IMR-90 (cell line): ENCODE results near the gene METTL4. TPM values are rescaled to one million over a fixed set of nuclear protein-coding genes. Genes with fewer than 3 reads are reported as not detected.
A peak's percentile ranks its signal among the peaks of the same experiment; 100 is the strongest.

Experiments used
- ATAC-seq: fragments of 200-7000 bp; cut with Tn5 transposase; 2 replicates; pipeline ENCODE4 v1.9.1; 2020; ENCODE audit warnings: low read depth, mild to moderate bottlenecking, moderate library complexity
- BruUV-seq: library from RNA; stranded (reverse); fragments of 400-500 nt; replicated peaks from 2 replicates; lab custom pipeline; 2021; lab: Mats Ljungman, UMichigan
- CTCF ChIA-PET: fragments of 300-600 bp; formaldehyde crosslinking; extraction: SDS; loops from one replicate; lab custom pipeline; 2021; ENCODE audit warnings: antibody characterized with exemption; lab: Yijun Ruan, JAX
- POLR2A ChIA-PET: fragments of 300-600 bp; sonication (Branson Sonifier 250); formaldehyde crosslinking; loops from one replicate; lab custom pipeline; 2022; ENCODE audit warnings: antibody characterized with exemption; ENCODE audit not compliant: unreplicated experiment; lab: Charles Lee
- DNase-seq: peaks from one replicate; pipeline ENCODE4 v3.0.0; 2013
- H2AFZ ChIP-seq: replicated peaks from 2 replicates; pipeline ENCODE3; 2013; ENCODE audit warnings: low read length, mild to moderate bottlenecking; ENCODE audit not compliant: poor library complexity
- H2AK5ac ChIP-seq: 2 replicates; pipeline ENCODE4 v1.6.1; 2013; ENCODE audit warnings: low read depth, low read length, inconsistent platforms
- H2AK9ac ChIP-seq: replicated peaks from 2 replicates; pipeline ENCODE3; 2013; ENCODE audit warnings: mild to moderate bottlenecking, low read depth, low read length, moderate library complexity; ENCODE audit not compliant: poor library complexity
- H2BK120ac ChIP-seq: 2 replicates; pipeline ENCODE4 v1.6.1; 2013; ENCODE audit warnings: low read depth, low read length, inconsistent platforms
- H2BK15ac ChIP-seq: 3 replicates; pipeline ENCODE4 v1.6.1; 2013; ENCODE audit warnings: low read depth, low read length, inconsistent platforms
- H2BK20ac ChIP-seq: 2 replicates; pipeline ENCODE4 v1.6.1; 2013; ENCODE audit warnings: low read depth, mild to moderate bottlenecking, inconsistent platforms, low read length, moderate library complexity
- H2BK5ac ChIP-seq: 2 replicates; pipeline ENCODE4 v1.6.1; 2013; ENCODE audit warnings: mild to moderate bottlenecking, low read depth, low read length, inconsistent platforms; ENCODE audit not compliant: poor library complexity, severe bottlenecking
- H3K14ac ChIP-seq: replicated peaks from 2 replicates; pipeline ENCODE4 v1.6.1; 2013; ENCODE audit warnings: low read depth, low read length, inconsistent platforms
- H3K18ac ChIP-seq: 2 replicates; pipeline ENCODE4 v1.6.1; 2013; ENCODE audit warnings: low read depth, low read length, control low read depth
- H3K23ac ChIP-seq: 2 replicates; pipeline ENCODE4 v1.6.1; 2013; ENCODE audit warnings: low read depth, low read length, inconsistent platforms
- H3K27ac ChIP-seq: 2 replicates; pipeline ENCODE4 v1.5.1; 2013; ENCODE audit warnings: mild to moderate bottlenecking, control low read depth, low read length; ENCODE audit not compliant: insufficient read depth
- H3K27me3 ChIP-seq: 2 replicates; pipeline ENCODE4 v1.6.1; 2013; ENCODE audit warnings: low read length; ENCODE audit not compliant: control insufficient read depth, insufficient read depth
- H3K36me3 ChIP-seq: 2 replicates; pipeline ENCODE4 v1.6.1; 2013; ENCODE audit warnings: low read length, mixed read lengths; ENCODE audit not compliant: control insufficient read depth, insufficient read depth
- H3K4ac ChIP-seq: 2 replicates; pipeline ENCODE4 v1.6.1; 2013; ENCODE audit warnings: low read depth, low read length, inconsistent platforms
- H3K4me1 ChIP-seq: 2 replicates; pipeline ENCODE4 v1.6.1; 2013; ENCODE audit warnings: low read length, mixed read lengths; ENCODE audit not compliant: control insufficient read depth, insufficient read depth
- H3K4me2 ChIP-seq: 2 replicates; pipeline ENCODE4 v1.6.1; 2013; ENCODE audit warnings: low read depth, mild to moderate bottlenecking, control low read depth, low read length, moderate library complexity
- H3K4me3 ChIP-seq: 2 replicates; pipeline ENCODE4 v1.5.1; 2013; ENCODE audit warnings: low read depth, mild to moderate bottlenecking, control low read depth, low read length, moderate library complexity; ENCODE audit not compliant: insufficient read depth
- H3K56ac ChIP-seq: 2 replicates; pipeline ENCODE4 v1.6.1; 2013; ENCODE audit warnings: low read length, inconsistent platforms; ENCODE audit not compliant: insufficient read depth; ENCODE audit errors: extremely low read depth
- H3K79me1 ChIP-seq, 2 experiments: 2 replicates each; pipeline ENCODE4 v1.6.1; 2013; ENCODE audit warnings: low read length in 2 of 2, inconsistent platforms in 1 of 2, low read depth in 1 of 2
- H3K9ac ChIP-seq: 2 replicates; pipeline ENCODE4 v1.6.1; 2013; ENCODE audit warnings: low read depth, low read length, control low read depth
- H3K9me1 ChIP-seq: 2 replicates; pipeline ENCODE4 v1.6.1; 2013; ENCODE audit warnings: low read length, inconsistent platforms; ENCODE audit not compliant: insufficient read depth
- H3K9me3 ChIP-seq: 2 replicates; pipeline ENCODE4 v1.6.1; 2013; ENCODE audit warnings: low read length; ENCODE audit not compliant: control insufficient read depth, insufficient read depth
- H4K20me1 ChIP-seq: 2 replicates; pipeline ENCODE4 v1.6.1; 2013; ENCODE audit warnings: low read length, inconsistent platforms; ENCODE audit not compliant: insufficient read depth
- H4K5ac ChIP-seq: 2 replicates; pipeline ENCODE4 v1.6.1; 2013; ENCODE audit warnings: mild to moderate bottlenecking, low read depth, low read length, control low read depth
- H4K8ac ChIP-seq, 2 experiments: 2 replicates each; pipeline ENCODE4 v1.6.1; 2013; ENCODE audit warnings: low read depth in 2 of 2, low read length in 2 of 2, control low read depth in 1 of 2, inconsistent platforms in 1 of 2
- H4K91ac ChIP-seq: 2 replicates; pipeline ENCODE4 v1.6.1; 2013; ENCODE audit warnings: low read depth, low read length, inconsistent platforms; ENCODE audit not compliant: insufficient read depth
- CEBPB ChIP-seq: IDR thresholded peaks from 2 replicates; pipeline ENCODE4 v1.6.1; 2012; ENCODE audit warnings: low read depth, low read length, improper control_type of control experiment
- whole genome bisulfite sequencing, 2 experiments: methylation state at CpG; one replicate each; pipeline versions ENCODE4 v1.1.5 to v1.1.7; 2013; ENCODE audit warnings: missing lambda C conversion rate in 2 of 2; ENCODE audit not compliant: insufficient read length in 1 of 2; ENCODE audit errors: extremely low coverage in 2 of 2; 5-methylcytosine and 5-hydroxymethylcytosine counted together
- dilution Hi-C: fragments of 300-500 bp; cut with HindIII; formaldehyde crosslinking; loops from one replicate; pipeline ENCODE4 v1.14.3; 2018; ENCODE audit warnings: low sequenced_read_pairs; ENCODE audit not compliant: unreplicated experiment
- in situ Hi-C: fragments of 300-500 bp; cut with MboI; formaldehyde crosslinking; loops from 3 replicates; pipeline ENCODE4 v1.14.3; 2019; ENCODE audit warnings: low sequenced_read_pairs, inconsistent platforms, mixed read lengths
- intact Hi-C: fragments of 100-400 bp; cut with micrococcal nuclease; formaldehyde crosslinking; loops from 2 replicates; pipeline ENCODE4 v1.10.0; 2022
- polyA plus RNA-seq, 3 experiments: library from polyadenylated mRNA; depleted of rRNA; stranded (reverse); fragments of >200 nt; gene quantifications; 2 replicates each; pipeline ENCODE4 v1.2.3, GENCODE V29; 2012; ENCODE audit warnings: low replicate concordance in 1 of 3
- total RNA-seq: library from RNA; depleted of rRNA; stranded (reverse); fragments of >200 nt; gene quantifications from 2 replicates; pipeline ENCODE4 v1.2.3, GENCODE V29; 2012

Gene METTL4
- total and polyA plus RNA-seq, 2 of the 4 experiments (the other 2 are of a cell fraction) = 4.9 to 5.4 TPM

DNA sequence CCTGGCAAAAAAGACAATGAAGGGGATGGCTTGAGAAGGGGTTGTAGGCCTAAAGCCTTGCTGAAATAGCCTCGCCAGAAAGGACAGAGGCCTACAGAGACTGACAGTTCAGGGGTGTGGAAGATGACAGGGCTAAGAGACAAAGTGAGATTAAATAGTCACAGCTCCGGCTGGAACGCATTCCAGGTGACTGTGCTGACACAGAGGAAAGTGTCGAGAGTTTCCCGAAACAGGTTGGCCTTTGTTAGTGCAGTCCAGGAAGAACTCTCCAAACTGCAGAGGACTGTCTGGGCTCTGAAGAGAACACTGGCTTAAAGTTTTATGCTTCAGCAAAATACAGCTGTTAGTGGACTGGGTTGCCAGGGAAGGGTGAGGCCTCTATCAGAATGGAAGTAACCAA lies 52.8 kb downstream of the METTL4 start:
- no peak overlapping the region for H3K18ac ChIP-seq
- peak overlapping the region; percentile 65; the same call in 1 of the 2 replicates for H3K4ac ChIP-seq
- H2BK120ac ChIP-seq = peak overlapping the region; percentile 94
- peaks cover 7% of the 10 kb centered on the region for H3K9me1 ChIP-seq
- H4K91ac ChIP-seq = no peak overlapping the region; the same call in 1 of the 2 replicates
- no peaks in the 10 kb centered on the region for H4K20me1 ChIP-seq
- BruUV-seq = no TSS peak
- in situ Hi-C loops (no loop called here), dilution Hi-C loops (no loop called here), intact Hi-C loops (loop anchor here (5.0 kb wide), 1 partner anchor 116 kb away; no protein-coding TSS in a partner anchor)
- H4K8ac ChIP-seq = peak overlapping the region in 1 of 2 experiments; percentile 38; a peak in 1 of 4 replicates
- WGBS, 2 experiments = 87% methylated on average over 4 of the region's 5 CpGs; no CpG with 5 or more reads in 1 of the 2 experiments
- no peak for DNase-seq
- H3K4me2 ChIP-seq = no peak overlapping the region
- H3K4me3 ChIP-seq = no peak overlapping the region
- H2AFZ ChIP-seq = peak overlapping the region; percentile 62
- H3K4me1 ChIP-seq = peaks cover 5% of the 10 kb centered on the region
- no peaks in the 10 kb centered on the region for H3K27me3 ChIP-seq
- no peak for TF ChIP-seq CEBPB
- no peaks in the 10 kb centered on the region for H3K36me3 ChIP-seq
- no peak overlapping the region for H3K27ac ChIP-seq
- H3K79me1 ChIP-seq = peaks cover 0 to 3% of the 10 kb centered on the region in 2 experiments; a peak in 1 of 4 replicates
- ChIA-PET CTCF (no interaction called here), POLR2A (no interaction called here)
- H2BK20ac ChIP-seq = peak overlapping the region; percentile 5; the same call in 1 of the 2 replicates
- H3K9me3 ChIP-seq = no peaks in the 10 kb centered on the region
- H2AK9ac ChIP-seq = no peak overlapping the region
- no peak for ATAC-seq
- no peak overlapping the region for H3K23ac ChIP-seq
- H2BK15ac ChIP-seq = peak overlapping the region; percentile 99; the same call in 2 of the 3 replicates
- H3K56ac ChIP-seq = no peak overlapping the region
- no peak overlapping the region for H4K5ac ChIP-seq
- H2AK5ac ChIP-seq = peak overlapping the region; percentile 39; the same call in 1 of the 2 replicates
- H3K14ac ChIP-seq = peak overlapping the region; percentile 78
- H2BK5ac ChIP-seq = no peak overlapping the region
- no peak overlapping the region for H3K9ac ChIP-seq
